ENCODE data around the gene NFIB.

Gene NFIB

DNA sequence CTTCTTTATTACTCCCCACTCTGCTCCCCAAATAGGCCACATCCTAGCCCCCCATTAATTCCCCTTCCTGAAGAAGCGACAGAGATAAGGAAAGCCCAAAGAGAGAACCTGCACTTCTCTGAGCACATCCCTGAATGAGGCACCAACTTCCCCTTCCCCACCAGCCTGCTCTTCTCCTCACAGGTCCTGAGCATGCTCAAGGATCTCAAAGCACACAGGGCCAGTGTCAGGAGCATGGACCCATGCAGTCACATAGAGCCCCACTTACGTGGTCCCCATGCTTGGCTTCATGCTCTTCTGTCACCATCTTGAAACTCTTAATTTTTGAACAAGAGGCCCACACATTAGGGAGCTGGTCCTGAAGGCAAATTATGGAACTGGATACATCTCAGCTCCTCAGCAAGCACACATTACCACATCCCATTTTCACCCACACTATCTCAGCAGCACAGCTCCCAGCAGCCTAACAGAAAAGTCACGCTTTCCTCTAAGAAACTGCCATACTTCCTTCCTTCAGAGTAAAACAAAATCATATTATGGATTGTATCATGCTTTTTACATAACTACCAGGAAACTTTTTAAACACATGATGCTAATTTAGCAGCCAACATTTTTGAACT lies 99.8 kb downstream of the NFIB start:
- DNase-seq (ENCODE audit: low read depth) = no peak

GRCh38 chr9:14213504-14213903 lies 100.4 kb downstream of the NFIB start:
- DNase-seq (ENCODE audit: low read depth) = no peak

GRCh38 chr9:14212697-14213420 lies 101.1 kb downstream of the NFIB start:
- no peak for DNase-seq (ENCODE audit: low read depth)

GRCh38 chr9:14212077-14212476 lies 101.9 kb downstream of the NFIB start:
- no peak for DNase-seq (ENCODE audit: low read depth)

- no peak for DNase-seq (ENCODE audit: low read depth)
These were observed 102.4 kb downstream of the NFIB start for GRCh38 chr9:14211564-14211963.

- DNase-seq (ENCODE audit: low read depth) = no peak
These were observed 103.5 kb downstream of the NFIB start for GRCh38 chr9:14210428-14210827.

GRCh38 chr9:14209399-14210345 lies 104.3 kb downstream of the NFIB start:
- no peak for DNase-seq (ENCODE audit: low read depth)

GRCh38 chr9:14207352-14207995 lies 106.5 kb downstream of the NFIB start:
- DNase-seq (ENCODE audit: low read depth) = no peak

DNA sequence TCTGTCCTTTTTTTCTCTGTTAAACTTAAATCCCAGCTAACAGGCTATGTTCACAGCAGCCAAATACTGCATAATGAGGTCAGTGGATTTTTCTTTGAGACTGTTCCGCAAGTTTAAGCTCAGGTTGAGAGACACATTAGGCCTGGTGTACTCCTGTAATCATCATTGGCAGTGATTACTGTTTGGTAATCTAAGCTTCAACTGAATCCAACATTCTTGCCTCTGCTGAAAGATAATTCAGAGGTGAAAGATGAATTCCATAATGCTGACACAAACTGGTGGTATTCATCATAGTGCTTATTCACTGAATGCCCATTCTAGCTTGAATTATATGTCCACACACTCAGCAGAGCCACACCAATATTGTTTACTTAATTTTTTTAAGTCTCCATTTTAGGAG lies 108.5 kb downstream of the NFIB start:
- DNase-seq (ENCODE audit: low read depth) = no peak

DNA sequence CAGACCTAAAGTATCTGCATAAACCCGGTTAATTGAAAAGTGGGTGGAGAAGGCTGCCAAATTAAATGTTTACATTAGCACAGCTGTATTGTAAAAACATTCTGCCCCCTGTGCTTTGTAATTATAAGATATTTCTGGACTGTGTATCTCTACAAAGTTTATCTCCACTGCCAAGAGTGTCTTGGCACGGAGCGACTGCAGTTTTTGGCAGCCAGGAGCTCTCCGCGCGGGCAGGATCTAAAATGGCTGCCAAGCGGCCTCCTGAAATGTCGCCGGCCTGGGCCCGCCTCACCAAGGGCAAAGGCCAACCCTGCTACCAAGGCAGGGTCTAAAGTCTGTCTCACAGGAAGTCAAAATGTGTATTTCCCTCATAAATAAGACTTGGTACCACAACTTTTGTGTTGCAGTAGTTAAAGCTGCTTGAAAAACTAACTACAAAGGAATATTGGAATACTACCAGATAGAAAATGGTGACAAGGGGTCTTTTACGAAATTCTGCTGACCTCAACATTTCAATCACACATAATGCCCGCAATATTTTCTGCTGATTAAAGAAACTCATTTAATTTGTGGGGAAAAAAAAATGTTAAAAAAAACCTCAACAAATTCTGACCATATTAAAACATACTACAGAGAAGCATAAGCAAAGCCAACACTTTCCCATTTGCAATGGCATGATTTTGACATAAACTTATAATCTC lies 110.4 kb downstream of the NFIB start:
- DNase-seq (ENCODE audit: low read depth) = no peak

DNA sequence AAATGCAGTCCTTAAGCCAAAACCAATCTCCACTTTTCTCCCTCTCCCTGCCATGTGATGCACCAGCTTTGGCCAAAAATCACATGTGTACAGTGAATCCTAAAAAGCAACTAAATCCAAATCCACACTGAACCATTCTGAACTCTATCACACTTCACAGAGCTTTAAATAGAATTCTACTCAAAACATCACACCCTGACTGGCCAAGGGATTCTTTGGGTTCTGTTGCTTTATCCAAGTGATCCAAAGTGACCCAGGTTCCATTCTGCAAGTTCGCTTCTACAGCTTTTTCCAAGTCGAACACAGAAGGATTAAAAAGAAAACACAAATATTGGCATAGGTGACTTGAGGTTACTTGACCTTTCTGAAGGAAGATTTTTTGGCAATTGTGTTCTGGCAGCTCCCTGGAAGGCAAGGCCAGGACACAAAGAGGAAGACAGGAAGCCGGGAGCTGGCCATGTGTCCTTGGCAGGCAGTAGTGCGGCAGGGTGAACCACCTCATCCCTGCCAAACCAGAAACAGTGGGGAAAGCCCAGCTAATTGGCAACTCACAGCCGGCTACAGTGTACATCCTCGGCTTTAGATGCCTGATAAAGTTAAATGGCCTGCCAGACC lies 115.0 kb downstream of the NFIB start:
- DNase-seq (ENCODE audit: low read depth) = no peak

GRCh38 chr9:14198047-14198840 lies 115.7 kb downstream of the NFIB start:
- DNase-seq (ENCODE audit: low read depth) = no peak

GRCh38 chr9:14197325-14197858 lies 116.5 kb downstream of the NFIB start:
- no peak for DNase-seq (ENCODE audit: low read depth)

DNA sequence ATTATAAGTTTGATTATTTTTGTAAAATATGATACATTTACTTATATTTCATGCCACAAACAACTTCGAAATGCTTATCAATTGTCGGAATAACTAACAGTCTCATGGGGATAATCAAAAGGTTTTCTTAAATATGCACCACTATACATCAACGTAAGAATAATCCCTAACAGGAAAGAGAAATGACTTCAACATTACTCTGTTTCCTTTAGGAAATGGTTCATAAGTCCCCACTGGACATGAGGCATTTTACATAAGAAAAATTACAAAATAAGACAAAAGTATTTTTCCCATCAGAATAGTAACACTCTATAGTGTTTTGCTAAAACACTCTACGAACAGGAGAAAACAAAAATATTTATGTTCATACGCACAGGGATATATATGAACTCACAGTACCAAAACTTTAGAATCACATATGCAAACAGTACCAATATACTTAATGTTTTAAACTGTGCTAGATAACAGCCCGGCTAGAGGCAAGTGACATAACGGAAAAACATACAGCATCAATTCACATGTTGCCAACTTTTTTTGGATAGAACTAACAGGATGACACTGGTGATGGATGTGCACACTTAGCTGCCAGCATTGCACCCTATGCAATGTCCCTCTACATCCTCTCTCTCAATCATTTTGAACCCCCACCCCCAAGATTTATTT lies 120.5 kb downstream of the NFIB start:
- DNase-seq (ENCODE audit: low read depth) = no peak

DNA sequence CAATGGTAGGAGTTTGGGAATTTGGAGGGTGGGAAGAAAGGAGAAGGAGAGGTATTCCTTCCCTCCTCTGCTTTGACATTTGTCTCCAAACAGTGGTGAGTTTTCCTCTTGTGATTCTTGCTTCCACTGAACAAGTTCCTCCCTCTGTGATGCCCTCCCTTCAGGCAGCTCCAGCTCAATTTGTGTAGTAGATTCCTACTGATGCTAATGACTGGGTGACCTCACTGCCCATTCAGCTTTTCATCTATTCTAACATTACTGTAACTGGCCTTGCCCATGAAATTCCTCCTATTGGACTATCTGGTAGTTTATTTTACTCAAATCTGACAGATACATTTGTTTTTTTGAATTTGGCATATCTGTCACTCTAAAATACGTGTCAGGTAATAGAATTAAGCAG lies 121.4 kb downstream of the NFIB start:
- no peak for DNase-seq (ENCODE audit: low read depth)

- DNase-seq (ENCODE audit: low read depth) = no peak
These were observed 122.4 kb downstream of the NFIB start for GRCh38 chr9:14191512-14191911.

GRCh38 chr9:14190240-14190639 lies 123.7 kb downstream of the NFIB start:
- no peak for DNase-seq (ENCODE audit: low read depth)

DNA sequence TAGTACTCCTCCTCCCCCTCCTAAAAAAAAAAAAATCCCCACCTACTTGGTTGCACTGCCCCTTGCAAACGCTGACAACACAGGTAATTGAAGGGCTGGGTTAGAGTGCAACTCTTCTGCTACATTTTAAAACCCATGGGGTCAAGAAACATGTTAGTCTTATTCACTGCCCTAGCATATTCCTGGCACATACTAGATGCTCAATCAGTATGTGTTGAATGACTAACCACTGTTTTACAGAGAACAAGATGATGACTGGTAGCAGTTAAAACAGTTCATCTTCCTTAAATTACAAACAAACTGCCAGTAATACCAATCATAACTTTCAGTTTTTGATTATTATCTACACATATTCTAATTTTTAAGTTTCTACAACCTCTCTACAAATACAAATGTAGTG lies 124.4 kb downstream of the NFIB start:
- no peak for DNase-seq (ENCODE audit: low read depth)

- no peak for DNase-seq (ENCODE audit: low read depth)
These were observed 124.8 kb downstream of the NFIB start for GRCh38 chr9:14189146-14189545.

GRCh38 chr9:14188538-14188937 lies 125.4 kb downstream of the NFIB start:
- no peak for DNase-seq (ENCODE audit: low read depth)

All from stimulated activated CD8-positive, alpha-beta memory T cell treated with anti-CD3 and anti-CD28 coated beads, Interleukin-12 subunit alpha, Interleukin-12 subunit beta, amount 100 ng/mL, for 1 hour (primary cell).